GM08714 (cell line): Measurements from ENCODE around the gene ARF6.

ENCODE experiments used
- H3K4me3 ChIP-seq: fragments of 200-500 bp; sonication (Bioruptor generic); 2 replicates; pipeline ENCODE4 v1.5.1; 2014; ENCODE audit warnings: mild to moderate bottlenecking, low read length, inconsistent platforms
- ZNF274 ChIP-seq: IDR thresholded peaks from 2 replicates; pipeline ENCODE4 v1.6.1; 2012; ENCODE audit warnings: mild to moderate bottlenecking, low read depth, low read length

The ARF6 gene

DNA sequence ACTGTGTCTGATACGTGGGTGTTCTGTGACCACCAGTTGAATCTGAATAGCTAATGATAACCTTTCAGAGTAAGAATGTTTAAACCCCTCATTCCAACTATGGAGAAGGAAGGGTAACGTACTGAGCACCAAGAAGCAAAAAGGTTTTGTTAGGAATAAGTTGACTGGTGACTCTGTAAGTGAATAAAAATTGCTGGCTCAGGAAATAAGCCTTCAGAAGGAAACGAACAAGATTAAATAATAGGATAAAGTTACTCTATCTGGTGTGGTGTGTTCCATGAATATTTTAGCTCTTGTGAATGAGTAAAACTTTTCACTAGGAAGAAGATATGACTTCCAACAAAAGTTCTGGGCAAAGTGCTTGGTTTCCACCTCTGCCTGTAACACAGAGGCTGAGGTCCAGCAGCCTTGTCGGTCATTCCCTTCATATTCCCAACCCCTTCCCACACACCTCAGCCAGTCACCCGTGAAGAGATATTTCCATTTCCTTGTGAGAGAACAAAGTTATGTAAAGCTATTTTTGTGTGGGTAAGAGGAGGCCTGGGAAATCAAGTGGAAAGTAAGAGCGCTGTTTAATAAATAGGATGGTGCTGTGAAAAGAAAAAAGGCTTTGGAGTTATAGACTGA is 47.1 kb downstream of the ARF6 start:
- H3K4me3 ChIP-seq: no peak overlapping the region
- no peak for TF ChIP-seq ZNF274

DNA sequence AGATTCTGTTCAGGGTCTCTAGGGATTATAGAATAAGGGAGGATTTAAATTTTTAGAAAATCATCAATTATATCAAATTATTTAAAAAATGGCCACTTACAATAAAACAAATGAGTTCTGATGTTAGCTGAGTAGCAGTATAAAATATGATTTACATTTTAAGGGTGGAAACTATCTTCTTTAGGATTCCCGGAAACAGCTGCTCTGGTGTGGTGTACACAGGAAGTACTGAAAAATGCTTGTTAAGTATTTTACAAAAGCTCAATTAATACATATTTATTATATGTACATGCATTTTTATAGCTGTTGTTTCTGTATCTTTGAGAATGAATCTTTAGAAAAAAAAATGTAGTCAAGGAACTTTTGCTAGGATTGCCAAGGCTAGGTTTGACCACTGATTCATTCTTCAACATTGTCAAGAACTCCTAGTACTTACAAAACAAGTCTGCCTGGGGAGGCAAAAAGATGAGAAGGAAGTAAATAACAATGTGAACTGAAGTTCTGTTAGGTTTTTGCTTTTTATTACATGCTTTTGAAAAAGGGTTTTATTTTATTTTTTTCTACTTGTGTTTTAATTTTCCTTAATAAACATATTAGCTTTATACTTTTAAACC is 48.0 kb downstream of the ARF6 start:
- TF ChIP-seq ZNF274: no peak
- no peak overlapping the region for H3K4me3 ChIP-seq

DNA sequence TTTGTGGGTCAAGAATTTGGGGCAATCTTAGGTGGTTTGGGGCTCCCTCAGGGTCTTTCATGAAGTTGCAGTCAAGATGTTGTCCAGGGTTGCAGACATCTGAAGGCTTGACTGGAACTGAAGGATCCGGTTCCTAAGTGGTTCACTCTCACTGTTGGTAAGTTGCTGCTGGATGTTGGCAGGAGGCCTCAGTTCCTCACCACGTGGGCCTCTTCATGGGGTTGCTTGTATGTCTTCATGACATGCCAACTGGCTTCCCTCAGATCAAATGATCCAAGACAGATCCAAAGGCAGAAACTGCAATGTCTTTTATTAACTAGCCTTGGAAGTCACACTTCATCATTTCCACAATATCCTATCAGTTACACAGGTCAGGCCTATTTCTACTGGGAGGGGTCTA is 49.2 kb downstream of the ARF6 start:
- TF ChIP-seq ZNF274: no peak
- H3K4me3 ChIP-seq: no peak overlapping the region

DNA sequence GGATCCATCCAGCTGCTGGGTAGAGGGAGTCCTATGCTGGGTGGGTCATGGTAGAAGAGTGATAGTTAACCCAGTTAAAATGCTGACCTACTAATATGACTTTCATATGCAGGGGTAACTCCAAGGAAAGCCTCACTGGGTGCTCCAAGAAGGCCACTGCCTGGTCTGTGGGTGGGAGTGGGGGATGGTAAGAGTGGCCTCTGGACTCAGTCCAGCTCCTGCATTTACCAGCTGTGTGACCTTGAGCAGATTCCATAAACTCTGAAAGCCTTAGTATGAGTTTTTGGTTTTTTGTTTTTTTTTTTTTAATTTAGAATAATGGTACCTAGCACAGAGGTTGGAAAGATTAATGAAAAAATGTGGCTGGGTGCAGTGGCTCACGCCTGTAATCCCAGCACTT is 51.6 kb downstream of the ARF6 start:
- no peak for TF ChIP-seq ZNF274
- no peak overlapping the region for H3K4me3 ChIP-seq

DNA sequence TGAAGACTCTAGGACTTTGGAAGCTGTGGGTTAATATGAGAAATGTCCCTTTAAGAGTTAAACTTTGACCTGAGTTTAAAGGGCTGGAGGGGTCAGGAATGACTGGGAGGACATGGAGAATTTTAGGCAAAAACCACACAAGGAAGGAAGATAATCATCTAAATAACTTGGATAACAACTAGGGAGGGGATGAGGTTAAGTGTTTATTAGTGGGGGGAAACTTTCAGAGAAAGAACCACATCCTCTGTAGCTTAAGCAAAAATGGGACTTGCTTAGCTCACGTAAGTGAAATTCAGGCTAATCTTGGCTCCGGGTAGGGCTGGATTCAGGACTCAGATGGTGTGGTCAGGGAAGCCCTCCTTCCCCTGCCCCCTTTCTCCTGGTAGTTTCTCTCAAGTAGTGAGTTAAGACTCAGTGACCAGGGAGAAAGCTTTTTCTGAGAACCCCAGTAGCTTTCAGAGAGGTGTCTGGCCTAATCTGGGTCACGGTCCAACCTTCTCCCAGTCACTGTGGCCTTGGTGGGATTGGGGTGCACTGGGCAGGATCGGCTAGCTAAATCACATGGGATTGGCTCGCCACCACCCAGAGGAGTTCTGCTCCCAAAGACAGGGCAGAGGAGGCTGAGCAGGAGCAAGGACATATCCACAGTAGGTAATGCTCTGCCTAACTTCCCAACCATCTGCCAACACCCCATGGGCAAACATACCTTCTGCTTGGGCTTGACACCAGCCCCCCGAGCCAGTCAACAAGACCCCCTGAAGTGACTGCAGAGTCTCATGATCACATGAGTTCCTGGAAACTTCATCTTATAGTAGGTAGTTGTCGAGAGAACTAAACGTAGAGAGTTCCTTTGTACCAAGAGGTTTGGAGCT is 52.8 kb downstream of the ARF6 start:
- TF ChIP-seq ZNF274: no peak
- no peak overlapping the region for H3K4me3 ChIP-seq
